Measurements from ENCODE around the gene DEPDC1. TPM values are rescaled to one million over a fixed set of nuclear protein-coding genes. Genes with fewer than 3 reads are reported as not detected.
A peak's percentile ranks its signal among the peaks of the same experiment; 100 is the strongest.
"Not testable (repeated sequence)": the region's sequence is repeated elsewhere in the genome, so short reads cannot be mapped to it uniquely, and the experiment has no call there.

DEPDC1 gene
- total RNA-seq, 1 donor from 2014 or later = 0.45 TPM

DNA sequence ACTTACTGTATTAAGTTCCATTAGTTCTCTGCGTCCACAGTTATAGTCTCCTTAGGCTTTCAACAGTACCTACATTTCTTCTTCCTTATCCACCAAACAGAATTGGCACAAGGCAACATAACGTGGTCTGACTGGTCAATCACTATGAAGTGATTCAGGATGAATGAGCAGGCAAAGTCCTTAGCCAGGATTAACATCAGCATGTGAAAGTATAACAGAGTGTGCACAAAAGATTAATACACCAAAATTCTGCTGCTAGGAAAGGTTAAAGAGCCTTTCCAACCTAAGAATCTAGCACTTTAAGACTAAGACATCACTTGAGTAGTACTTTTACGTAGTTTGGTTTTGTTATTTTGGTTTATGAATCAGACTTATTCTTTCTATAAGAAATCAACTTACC is 15.8 kb downstream of the DEPDC1 start:
- DNase-seq (no peak), ATAC-seq (no peak)
- intact Hi-C loops (cut with micrococcal nuclease) = no loop called here

DNA sequence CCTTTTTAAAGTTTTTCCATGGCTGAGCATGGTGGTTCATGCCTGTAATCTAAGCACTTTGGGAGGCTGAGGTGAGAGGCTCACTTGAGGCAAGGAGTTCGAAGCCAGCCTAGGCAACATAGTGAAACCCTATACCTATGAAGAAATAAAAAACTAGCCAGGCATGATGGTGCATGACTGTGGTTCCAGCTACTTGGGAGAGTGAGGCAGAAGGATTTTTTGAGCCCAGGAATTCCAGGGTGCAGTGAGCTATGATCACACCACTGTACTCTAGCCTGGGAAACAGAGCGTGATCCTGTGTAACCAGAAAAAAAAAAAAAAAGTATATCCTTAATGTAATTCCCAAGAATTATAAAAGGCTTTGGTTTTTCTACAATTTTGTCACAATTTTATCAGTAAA is 17.4 kb downstream of the DEPDC1 start:
- ATAC-seq (no peak), DNase-seq (no peak)
- intact Hi-C loops (cut with micrococcal nuclease) = no loop called here

DNA sequence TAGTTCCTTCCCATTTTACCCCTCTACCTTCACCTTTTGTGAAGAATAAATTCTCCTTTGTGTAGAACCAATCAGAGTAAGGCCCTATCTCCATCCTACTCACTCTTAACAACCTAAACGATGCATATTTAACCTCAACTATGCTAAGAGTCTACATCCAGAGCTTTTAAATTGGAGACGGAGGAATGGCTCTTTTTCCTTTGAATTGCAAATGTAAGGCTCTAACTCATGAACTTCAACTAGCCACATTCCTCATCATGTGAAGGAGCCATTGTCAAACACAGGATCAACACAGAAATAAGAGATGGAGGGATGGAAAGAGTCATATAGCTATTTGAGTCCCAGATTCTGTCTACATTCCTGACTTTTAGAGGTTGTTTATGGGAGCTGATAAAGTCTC is 18.2 kb downstream of the DEPDC1 start:
- ATAC-seq (no peak), DNase-seq (no peak)
- intact Hi-C loops (cut with micrococcal nuclease) = no loop called here

DNA sequence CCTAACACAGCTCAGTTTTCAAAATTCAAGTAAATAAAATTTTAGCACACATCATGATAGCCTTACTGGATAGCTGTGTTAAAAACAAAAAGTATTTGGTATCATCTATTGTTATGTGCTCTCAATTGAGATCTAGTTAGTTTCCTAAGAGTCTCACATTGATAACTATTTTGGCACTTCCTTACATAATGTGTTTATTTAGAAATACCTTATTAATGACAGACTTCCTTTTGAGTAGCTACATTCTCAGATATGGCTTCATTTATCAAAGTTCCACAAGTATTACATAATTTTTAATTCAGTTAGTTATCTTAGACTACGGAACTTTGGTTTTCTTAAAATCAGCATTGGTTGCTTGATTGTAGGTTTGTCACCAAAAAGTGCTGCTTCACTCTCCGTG is 20.3 kb downstream of the DEPDC1 start:
- intact Hi-C loops (cut with micrococcal nuclease); DNase-seq; ATAC-seq: not testable (repeated sequence)

DNA sequence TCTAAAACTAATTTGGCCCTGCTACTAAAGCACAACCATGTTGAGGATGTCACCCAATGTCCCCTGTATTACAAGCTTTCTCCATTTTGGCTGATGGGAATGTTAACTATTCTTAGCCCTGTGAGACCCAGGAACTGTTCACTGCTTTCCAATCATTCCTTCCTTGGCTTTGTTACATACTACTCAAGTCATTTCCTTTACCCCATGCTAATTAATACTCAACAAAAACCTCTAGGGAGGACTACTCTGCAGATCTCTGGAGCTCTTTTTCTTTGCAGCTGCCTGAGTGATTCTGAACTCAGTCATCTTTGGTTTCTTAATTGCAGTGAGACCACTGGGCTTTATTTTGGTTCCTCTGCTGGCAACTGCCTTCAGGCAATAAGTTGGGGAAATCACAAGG is 23.8 kb downstream of the DEPDC1 start:
- ATAC-seq = no peak
- no peak for DNase-seq
- intact Hi-C loops (cut with micrococcal nuclease) = no loop called here

DNA sequence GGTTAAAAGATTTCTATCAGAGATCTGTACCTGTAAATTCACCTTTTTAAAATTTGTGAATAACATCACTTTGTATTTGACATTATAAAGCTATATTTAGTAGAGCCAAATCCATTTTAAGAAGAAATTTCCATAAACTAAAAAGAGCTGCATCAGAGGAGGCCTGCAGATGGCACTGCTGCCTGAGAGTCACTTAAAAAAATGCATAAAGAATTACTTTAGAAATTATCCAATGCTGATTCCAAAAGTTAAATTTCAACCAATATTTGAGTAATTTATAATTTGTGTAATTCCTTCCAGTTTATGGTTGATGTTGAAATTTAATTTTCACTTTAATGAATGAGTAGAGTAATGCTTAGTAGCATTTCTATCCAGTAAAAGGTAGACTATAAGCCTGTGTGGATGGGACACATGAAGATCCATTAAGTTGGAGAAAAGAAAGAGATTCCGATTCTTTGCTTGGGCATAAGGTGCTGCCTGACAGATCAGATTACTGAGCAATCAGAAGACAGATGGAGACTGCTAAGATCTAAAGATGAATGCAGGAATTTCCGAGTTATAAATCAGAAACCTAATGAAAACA is 26.4 kb downstream of the DEPDC1 start:
- ATAC-seq (no peak), DNase-seq (no peak)
- intact Hi-C loops (cut with micrococcal nuclease) = no loop called here

DNA sequence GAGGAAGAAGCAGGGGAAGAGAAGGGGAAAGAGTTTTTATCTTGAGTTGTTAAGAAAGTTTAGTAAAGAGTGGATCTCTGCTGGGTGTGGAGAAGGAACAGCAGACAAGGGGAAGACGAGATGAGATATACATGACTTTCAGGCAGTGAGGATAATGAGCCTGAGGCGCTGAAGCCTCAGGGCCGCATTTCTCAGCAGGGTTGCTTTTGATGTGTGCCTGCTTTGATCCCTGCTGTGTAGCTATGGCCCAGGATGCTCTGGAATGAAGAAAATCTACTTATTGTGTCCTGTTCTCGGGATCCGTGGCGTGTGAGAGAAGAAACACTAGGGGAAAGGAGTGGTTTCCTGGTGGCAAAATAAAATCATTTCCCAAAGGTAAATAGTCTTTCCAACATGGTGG is 32.0 kb downstream of the DEPDC1 start:
- ATAC-seq (no peak), DNase-seq (no peak)
- intact Hi-C loops (cut with micrococcal nuclease) = no loop called here

DNA sequence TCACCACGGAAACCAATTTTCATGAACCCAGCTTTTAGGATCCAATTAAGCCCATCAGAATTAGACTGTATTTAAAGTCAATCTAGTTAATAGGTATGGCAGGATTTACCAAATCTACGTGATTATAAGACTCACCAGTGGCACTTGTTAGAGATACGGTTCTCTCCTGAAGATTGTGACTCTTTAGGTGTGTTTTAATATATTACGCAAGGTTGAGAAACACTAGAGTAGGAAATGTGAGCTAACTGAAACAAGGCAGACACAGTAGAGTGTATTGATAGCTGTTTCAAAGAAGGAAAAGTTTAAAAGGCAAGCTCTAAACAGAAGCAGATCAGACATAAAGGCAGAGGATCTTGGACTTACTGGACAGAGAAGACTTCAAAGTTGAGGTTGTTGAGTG is 35.9 kb downstream of the DEPDC1 start:
- ATAC-seq (no peak), DNase-seq (no peak)
- intact Hi-C loops (cut with micrococcal nuclease) = no loop called here

DNA sequence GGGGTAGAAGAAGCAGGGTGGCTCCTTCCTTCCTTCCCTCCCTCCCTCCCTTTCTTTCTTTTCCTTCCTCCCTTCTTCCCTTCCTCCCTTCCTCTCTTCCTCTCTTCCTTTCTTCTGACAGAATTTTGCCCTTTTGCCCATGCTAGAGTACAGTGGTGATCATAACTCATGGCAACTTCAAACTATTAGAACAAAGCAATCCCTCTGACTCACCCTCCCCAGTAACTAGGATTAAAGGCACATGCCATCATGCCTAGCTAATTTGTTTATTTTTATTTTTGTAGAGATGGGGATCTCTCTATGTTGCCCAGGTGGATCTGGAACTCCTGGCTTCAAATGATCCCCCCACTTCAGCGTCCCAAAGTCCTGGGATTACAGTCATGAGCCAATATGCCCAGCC is 37.1 kb downstream of the DEPDC1 start:
- DNase-seq = no peak
- ATAC-seq = no peak
- intact Hi-C loops (cut with micrococcal nuclease) = no loop called here

DNA sequence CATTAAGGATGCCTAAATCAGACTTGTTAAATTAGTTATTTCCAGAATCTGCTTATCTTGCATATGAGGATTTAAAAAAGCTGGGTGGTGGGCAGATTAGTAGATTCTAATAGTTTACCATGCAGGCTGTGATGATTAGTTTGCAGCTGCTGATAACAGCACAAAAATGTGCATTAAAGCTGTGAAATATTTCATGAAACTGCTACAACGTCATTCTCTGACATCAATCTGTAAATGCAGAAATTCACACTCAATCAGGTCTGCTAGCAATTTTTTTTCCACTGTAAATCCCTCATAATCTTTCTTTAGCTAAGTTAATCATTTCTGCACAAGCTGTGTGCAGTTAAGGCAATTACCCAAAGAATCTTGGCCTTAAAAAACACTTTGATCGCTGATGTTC is 37.8 kb downstream of the DEPDC1 start:
- intact Hi-C loops (cut with micrococcal nuclease) = no loop called here
- no peak for ATAC-seq
- DNase-seq = no peak

DNA sequence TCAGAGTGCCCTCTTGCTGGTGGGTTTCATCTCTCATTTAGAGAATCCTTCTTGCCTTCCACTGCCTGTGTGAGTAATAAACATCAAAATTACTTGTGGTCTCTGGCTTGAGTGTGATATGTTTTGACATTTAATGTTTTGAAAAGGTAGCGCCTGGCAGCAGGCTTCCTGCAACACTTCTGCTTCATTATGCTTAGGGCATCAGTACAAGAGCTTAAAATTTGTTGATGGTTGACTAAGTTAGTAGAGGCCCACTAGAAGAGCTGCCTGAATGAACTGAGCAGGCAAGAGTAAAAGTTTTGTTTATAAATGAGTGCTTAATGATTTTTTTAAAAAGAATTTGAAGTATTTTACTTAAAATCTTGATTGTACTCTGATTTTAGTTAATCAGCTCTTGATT is 40.7 kb downstream of the DEPDC1 start:
- ATAC-seq = no peak
- no peak for DNase-seq
- intact Hi-C loops (cut with micrococcal nuclease) = no loop called here

DNA sequence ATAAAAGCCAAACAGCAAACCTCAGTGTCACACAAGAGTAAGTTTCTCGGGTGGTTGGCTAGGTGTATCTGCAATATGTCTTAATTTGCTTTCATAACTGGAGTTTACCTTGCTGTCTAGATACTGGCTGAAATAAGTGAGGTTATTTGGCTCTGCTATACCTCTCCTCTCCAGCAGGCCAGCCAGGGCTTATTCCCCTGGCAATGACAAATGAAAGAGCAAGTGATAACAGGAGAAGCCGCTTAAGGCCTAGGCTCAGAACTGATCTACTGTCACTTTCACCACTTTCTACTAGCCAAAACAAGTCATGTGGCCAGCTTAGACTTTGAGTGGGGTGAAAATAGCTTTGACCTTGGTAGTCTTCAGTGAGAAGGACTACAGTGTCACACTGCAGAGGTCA is 42.3 kb downstream of the DEPDC1 start:
- DNase-seq (no peak), ATAC-seq (peak; percentile 79)
- intact Hi-C loops (cut with micrococcal nuclease) = no loop called here

DNA sequence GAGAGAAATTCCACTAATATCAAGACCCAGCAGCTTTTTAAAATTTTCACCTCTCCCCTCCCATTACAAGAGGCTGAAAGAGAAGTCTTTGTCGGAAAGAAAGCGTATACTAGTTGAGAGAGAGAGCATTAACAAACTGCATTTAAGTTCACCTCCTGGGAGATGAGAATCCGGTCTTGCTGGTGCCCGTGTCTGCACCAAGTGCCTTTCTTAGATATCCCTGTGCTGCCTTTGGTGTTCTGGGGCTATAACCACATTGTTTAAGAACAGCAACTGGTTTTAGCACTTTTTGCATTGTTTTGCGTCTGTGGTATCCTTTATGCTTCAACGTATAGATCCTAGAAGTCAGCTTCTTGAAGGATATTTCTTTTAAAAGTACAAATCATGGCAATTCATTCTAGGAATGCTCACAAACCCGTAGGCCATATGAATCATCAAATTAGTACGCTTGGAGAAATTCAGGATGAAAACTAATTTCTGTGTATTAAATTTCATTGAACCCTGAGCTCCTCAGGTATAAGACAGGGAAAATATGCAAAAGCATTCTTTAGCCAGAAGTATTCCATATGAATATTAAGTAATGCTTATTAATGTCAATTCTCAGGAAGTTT is 43.7 kb downstream of the DEPDC1 start:
- intact Hi-C loops (cut with micrococcal nuclease) = no loop called here
- DNase-seq (no peak), ATAC-seq (no peak)

DNA sequence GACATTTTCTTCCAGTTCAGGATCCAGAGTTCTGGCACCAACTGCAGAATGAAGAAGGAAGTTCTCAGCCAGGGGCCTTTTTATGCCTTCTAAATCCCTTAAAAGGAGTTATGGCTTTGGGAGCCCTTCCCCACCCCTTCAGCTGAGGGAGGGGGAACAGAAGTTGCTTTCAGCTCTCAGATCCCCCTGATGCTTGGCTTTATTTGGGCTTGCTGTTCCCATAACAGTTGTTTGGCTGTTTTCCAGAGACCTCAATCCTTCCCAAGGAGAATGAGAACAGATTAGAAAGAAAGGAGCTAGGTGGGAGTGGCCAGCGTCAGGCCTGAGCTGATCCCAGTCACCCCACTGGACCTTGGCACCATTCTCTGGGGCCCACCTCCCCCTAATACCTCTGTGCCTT is 47.0 kb downstream of the DEPDC1 start, which contains the start of gene RPE65:
RPE65 (minus strand) TSS at position 54 of the 400 bp plus-strand sequence; CDS start at position 5, 49 bp downstream.
- DNase-seq (no peak), ATAC-seq (no peak)
- intact Hi-C loops (cut with micrococcal nuclease) = no loop called here

DNA sequence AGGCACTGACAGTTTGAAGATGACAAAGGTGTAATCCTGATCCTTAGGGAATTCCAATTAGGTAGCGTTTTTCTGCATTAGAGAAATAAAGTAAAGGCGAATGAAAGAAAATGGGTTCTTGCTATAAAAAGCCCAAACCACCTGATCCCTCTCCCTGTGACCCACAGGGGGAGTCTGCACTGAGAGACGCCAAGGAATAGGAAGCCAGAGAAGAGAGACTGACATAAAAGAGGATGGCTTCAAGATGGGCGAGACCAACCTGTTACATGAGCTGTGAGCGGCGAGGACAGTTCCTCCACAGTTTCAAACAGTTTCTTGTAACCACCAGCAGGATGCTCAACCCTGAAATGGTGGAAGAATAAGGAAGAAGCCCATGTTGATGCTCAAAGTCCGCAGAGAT is 48.5 kb downstream of the DEPDC1 start:
- no peak for ATAC-seq
- intact Hi-C loops (cut with micrococcal nuclease) = no loop called here
- no peak for DNase-seq

DNA sequence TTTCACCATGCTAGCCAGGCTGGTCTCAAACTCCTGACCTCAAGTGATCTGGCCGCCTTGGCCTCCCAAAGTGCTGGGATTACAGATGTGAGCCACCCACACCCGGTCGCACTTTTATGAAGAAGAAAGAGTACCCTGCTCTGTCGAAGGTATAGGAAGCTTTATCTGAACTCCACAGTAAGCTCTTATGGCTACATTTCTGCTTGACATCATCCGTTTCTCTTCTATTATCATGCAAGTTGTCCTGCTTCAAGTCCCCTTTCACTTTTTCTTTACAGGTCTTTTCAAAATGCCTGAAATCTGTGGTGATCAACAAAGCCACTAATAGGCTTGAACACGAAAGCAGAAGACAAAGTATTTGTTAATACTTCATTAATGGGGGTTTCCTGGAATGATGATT is 51.2 kb downstream of the DEPDC1 start:
- no peak for ATAC-seq

DNA sequence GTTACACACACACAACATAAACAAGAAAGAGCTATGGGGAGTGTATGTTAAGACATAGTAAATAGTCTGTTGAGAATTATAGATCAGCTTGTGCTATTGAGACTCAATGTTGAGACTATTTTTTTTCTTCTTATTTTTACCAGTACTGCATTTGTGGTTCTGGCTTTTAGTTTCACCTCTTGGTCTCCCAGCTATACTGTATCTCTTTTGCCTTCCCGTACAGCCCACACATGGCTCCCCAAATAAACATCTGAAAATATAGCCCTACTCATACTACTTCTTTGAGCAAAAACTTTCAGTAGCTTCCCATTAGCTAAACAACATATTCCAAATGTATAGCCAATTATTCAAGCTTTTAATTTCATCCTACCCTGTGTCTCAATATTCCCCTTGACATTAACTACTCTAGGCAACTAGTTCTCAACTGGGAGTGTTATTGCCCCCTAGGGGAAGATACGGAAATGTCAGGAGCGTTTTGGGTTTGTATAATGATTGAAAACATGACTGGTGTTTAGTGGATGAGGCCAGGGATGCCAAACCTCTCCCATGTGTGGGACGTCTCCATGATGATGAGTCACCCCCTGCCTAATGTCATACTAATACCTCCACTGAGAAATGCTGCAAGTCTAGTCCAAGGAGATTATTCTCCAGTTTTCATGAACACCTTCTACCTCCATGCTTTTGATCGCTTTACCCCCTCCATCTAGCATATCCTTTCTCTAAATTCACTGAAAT is 53.9 kb downstream of the DEPDC1 start:
- no peak for DNase-seq
- peak; percentile 50 for ATAC-seq
- intact Hi-C loops (cut with micrococcal nuclease) = no loop called here

More for the DNA sequence above, 51.2 kb downstream of the DEPDC1 start:
- no peak for DNase-seq
- intact Hi-C loops (cut with micrococcal nuclease) = no loop called here

DNA sequence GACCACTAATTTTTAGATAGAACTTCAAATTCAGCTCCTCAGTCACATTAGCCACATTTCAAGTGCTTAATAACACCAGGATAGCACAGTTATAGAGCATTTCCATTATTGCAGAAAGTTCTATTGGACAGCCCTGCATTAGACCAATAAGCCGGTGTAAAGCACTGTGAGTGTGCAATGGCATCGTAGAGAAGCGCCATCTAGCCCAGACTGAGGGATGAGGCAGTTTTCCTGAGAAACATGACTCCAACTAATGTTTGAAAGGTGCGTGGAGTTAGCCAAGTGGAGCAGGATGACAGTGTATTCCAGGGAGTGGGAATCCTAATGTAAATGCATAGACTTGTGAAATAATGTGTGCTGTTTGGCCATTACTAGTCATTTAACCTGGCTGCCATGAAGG is 54.9 kb downstream of the DEPDC1 start:
- no peak for DNase-seq
- no peak for ATAC-seq
- intact Hi-C loops (cut with micrococcal nuclease) = no loop called here

DNA sequence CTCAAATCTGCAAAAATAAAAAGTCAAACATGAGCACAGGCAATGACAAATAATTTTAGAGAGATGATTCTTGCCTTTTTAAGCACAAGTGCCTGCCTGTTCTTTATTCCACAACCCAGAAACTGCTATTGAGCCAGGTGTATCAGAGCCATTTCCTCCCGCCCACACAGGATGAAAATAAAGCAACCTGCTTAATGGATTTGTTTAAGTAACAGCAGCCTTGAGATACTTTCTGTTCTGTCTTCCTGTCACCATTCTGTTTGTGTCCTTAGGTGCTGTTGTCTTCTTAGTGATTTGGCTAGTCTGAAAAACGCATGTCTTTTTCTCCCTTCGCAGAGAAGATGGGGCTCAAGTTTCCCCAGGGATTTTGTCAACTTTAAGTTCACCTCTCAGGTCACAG is 58.6 kb downstream of the DEPDC1 start:
- intact Hi-C loops (cut with micrococcal nuclease) = no loop called here
- ATAC-seq = no peak
- no peak for DNase-seq

DNA sequence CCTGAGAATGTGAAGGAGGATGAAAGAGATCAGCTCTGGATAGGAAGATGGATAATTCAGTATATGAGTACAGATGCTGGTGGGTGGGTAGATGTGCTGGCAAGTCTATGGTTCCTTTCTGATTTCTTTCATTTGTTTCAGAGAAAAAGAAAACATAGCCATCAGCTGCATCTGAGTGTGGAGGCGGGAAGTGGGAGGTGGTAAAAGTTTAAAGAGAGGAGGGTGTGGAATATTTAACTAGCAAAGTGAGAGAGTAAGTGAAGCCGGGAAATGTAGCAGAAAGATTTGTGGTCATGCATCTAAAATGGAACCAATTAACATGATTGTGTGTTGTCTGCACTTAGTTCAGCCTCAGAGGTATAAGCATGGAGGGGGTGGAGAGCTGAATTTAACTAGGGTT is 63.5 kb downstream of the DEPDC1 start:
- no peak for DNase-seq
- intact Hi-C loops (cut with micrococcal nuclease) = no loop called here
- ATAC-seq = no peak

DNA sequence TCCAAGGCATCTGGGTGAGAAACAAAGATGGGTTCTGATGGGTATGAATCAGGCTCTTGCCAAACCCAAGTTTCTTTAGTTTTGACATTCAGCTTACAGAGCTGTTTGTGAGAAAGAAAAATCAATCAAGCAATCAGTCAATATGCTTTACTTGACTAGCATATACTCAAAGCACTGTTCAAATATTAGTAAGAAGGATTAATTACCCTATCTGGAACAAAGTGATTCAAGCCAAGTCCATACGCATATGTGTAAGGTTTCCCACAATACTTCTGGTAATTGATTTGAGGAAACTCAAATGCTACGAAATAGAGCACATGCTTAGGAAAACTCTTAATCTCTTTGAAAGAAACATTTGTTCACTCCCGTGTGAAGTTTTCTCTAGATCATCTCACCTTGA is 65.8 kb downstream of the DEPDC1 start:
- intact Hi-C loops (cut with micrococcal nuclease) = no loop called here
- no peak for ATAC-seq

More for the DNA sequence above, 65.8 kb downstream of the DEPDC1 start:
- no peak for DNase-seq
